ENCODE results near the gene HOXA1. TPM values are rescaled to one million over a fixed set of nuclear protein-coding genes. Genes with fewer than 3 reads are reported as not detected.

Gene HOXA1
- total and polyA plus RNA-seq, 2 of the 8 experiments (the other 6 are each of a cell fraction or from before 2014, with no cell fraction given) = not detected

- TF ChIP-seq RAD21 (IDR thresholded peaks at IDR 0.05 in 1 of 2, conservative IDR thresholded peaks at IDR 0.05 in 1 of 2; ENCODE audit: low read depth in 2 of 2, low read length in 2 of 2) (peak; percentile 93 to 97), MAFK (IDR thresholded peaks at IDR 0.05; ENCODE audit: low read depth, low read length) (no peak), SUZ12 (IDR thresholded peaks at IDR 0.05; ENCODE audit: low read length) (peak; percentile 91), CEBPB (IDR thresholded peaks at IDR 0.05; ENCODE audit: low read depth, low read length) (0 out of 2 replicates have a peak, but pooled peaks have one; percentile 1), EP300 (IDR thresholded peaks at IDR 0.05; ENCODE audit: borderline replicate concordance in 1 of 2, low read depth in 2 of 2, low read length in 2 of 2) (no peak), SAP30 (IDR thresholded peaks at IDR 0.05; ENCODE audit: insufficient read depth, insufficient replicate concordance, low read length) (no peak), TAF1 (IDR thresholded peaks at IDR 0.05; ENCODE audit: low read depth, low read length) (no peak), HDAC2 (IDR thresholded peaks at IDR 0.05; ENCODE audit: borderline replicate concordance in 1 of 2, low read depth in 2 of 2, low read length in 2 of 2) (no peak), PHF8 (conservative IDR thresholded peaks at IDR 0.05; ENCODE audit: low read depth, low read length) (no peak), TCF12 (IDR thresholded peaks at IDR 0.05; ENCODE audit: low read depth, low read length) (no peak), TEAD4 (IDR thresholded peaks at IDR 0.05; ENCODE audit: low read depth, low read length) (peak; percentile 48), SRF (IDR thresholded peaks at IDR 0.05; ENCODE audit: low read depth, low read length) (peak; percentile 81; the same call in 1 of the 2 replicates), ATF3 (IDR thresholded peaks at IDR 0.05; ENCODE audit: insufficient read depth, low read depth, low read length) (no peak; the same call in 1 of the 2 replicates), TBP (IDR thresholded peaks at IDR 0.05; ENCODE audit: low read depth, low read length) (no peak), FOSL1 (IDR thresholded peaks at IDR 0.05; ENCODE audit: insufficient read depth, low read depth, low read length) (no peak), TAF7 (optimal IDR thresholded peaks at IDR 0.05; ENCODE audit: borderline replicate concordance, low read depth, low read length) (no peak), POU5F1 (IDR thresholded peaks at IDR 0.05; ENCODE audit: low read depth, low read length) (no peak), KDM1A (IDR thresholded peaks at IDR 0.05; ENCODE audit: borderline replicate concordance, low read length) (no peak)
- TF ChIP-seq, protein P1, sequence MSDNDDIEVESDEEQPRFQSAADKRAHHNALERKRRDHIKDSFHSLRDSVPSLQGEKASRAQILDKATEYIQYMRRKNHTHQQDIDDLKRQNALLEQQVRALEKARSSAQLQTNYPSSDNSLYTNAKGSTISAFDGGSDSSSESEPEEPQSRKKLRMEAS (IDR thresholded peaks at IDR 0.05) = peak; percentile 79
- TF ChIP-seq, protein P2, sequence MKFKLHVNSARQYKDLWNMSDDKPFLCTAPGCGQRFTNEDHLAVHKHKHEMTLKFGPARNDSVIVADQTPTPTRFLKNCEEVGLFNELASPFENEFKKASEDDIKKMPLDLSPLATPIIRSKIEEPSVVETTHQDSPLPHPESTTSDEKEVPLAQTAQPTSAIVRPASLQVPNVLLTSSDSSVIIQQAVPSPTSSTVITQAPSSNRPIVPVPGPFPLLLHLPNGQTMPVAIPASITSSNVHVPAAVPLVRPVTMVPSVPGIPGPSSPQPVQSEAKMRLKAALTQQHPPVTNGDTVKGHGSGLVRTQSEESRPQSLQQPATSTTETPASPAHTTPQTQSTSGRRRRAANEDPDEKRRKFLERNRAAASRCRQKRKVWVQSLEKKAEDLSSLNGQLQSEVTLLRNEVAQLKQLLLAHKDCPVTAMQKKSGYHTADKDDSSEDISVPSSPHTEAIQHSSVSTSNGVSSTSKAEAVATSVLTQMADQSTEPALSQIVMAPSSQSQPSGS (IDR thresholded peaks at IDR 0.05; ENCODE audit: low read length) = no peak
These were observed 47.5 kb upstream of the HOXA1 start, which contains the start of gene HOXA5 (continued) for GRCh38 chr7:27143023-27143949.
